GM21423 (cell line): Measurements from ENCODE around the gene TAF11L9.
"Not testable (repeated sequence)": the region's sequence is repeated elsewhere in the genome, so short reads cannot be mapped to it uniquely, and the experiment has no call there.

Source experiments
- ATAC-seq: cut with Tn5 transposase; IDR thresholded peaks from one replicate; pipeline ENCODE4 v1.9.1; 2021; ENCODE audit warnings: mild to moderate bottlenecking, moderate library complexity; ENCODE audit not compliant: unreplicated experiment

TAF11L9 gene

GRCh38 chr5:17594255-17594654, at the start of gene TAF11L9:
TAF11L9 (minus strand) TSS chr5:17594394.
- ATAC-seq: not testable (repeated sequence)

GRCh38 chr5:17634160-17634559, 40.0 kb upstream of the TAF11L9 start, which contains the start of gene TAF11L14:
TAF11L14 (plus strand) TSS chr5:17634460.
- no peak for ATAC-seq

- ATAC-seq: not testable (repeated sequence)
Measured at GRCh38 chr5:17631788-17632187, 37.6 kb upstream of the TAF11L9 start, which contains the start of gene TAF11L13. TAF11L13 (plus strand) TSS chr5:17632088.

GRCh38 chr5:17625686-17626085, 31.5 kb upstream of the TAF11L9 start:
- no peak for ATAC-seq

GRCh38 chr5:17620627-17621026, 26.4 kb upstream of the TAF11L9 start:
- ATAC-seq: no peak

GRCh38 chr5:17619354-17619753, 25.2 kb upstream of the TAF11L9 start:
- no peak for ATAC-seq

- no peak for ATAC-seq
Measured at GRCh38 chr5:17614872-17615605, 20.8 kb upstream of the TAF11L9 start.

- ATAC-seq: not testable (repeated sequence)
Measured at GRCh38 chr5:17610092-17610491, 15.9 kb upstream of the TAF11L9 start, which contains the start of gene TAF11L12. TAF11L12 (plus strand) TSS chr5:17610392.

- ATAC-seq: not testable (repeated sequence)
Measured at GRCh38 chr5:17607461-17607860, 13.3 kb upstream of the TAF11L9 start.

GRCh38 chr5:17604951-17605350, 10.8 kb upstream of the TAF11L9 start:
- ATAC-seq: no peak

- not testable (repeated sequence) for ATAC-seq
Measured at GRCh38 chr5:17603880-17604279, 9.7 kb upstream of the TAF11L9 start, which contains the start of gene TAF11L11. TAF11L11 (plus strand) TSS chr5:17604183.

GRCh38 chr5:17597728-17598127, 3.5 kb upstream of the TAF11L9 start, which contains the start of gene TAF11L10:
TAF11L10 (minus strand) TSS chr5:17597828.
- ATAC-seq: not testable (repeated sequence)

GRCh38 chr5:17590860-17591259, 3.3 kb downstream of the TAF11L9 start, which contains the start of gene TAF11L8:
TAF11L8 (minus strand) TSS chr5:17590960.
- ATAC-seq: not testable (repeated sequence)

GRCh38 chr5:17585658-17586057, 8.5 kb downstream of the TAF11L9 start, which contains the start of gene TAF11L7:
TAF11L7 (minus strand) TSS chr5:17585758.
- ATAC-seq: not testable (repeated sequence)
